NT2/D1 (cell line): Measurements from ENCODE around the gene EIF4A3.
"Not testable (repeated sequence)": the region's sequence is repeated elsewhere in the genome, so short reads cannot be mapped to it uniquely, and the experiment has no call there.

Source experiments
- DNase-seq: peaks from one replicate; pipeline ENCODE4 v3.0.0-alpha.2; 2011; ENCODE audit warnings: low read depth, low spot score
- H3K27me3 ChIP-seq: 2 replicates; pipeline ENCODE4 v1.6.0; 2011; ENCODE audit warnings: mild to moderate bottlenecking; ENCODE audit not compliant: insufficient read length, insufficient read depth
- H3K36me3 ChIP-seq: 2 replicates; pipeline ENCODE4 v1.6.1; 2011; ENCODE audit warnings: mild to moderate bottlenecking, low read length, mixed read lengths; ENCODE audit not compliant: insufficient read depth, insufficient read length
- H3K4me1 ChIP-seq: 2 replicates; pipeline ENCODE4 v1.5.1; 2011; ENCODE audit not compliant: insufficient read depth, insufficient read length
- H3K4me3 ChIP-seq: 2 replicates; pipeline ENCODE4 v1.5.1; 2011; ENCODE audit warnings: low read depth; ENCODE audit not compliant: insufficient read length
- H3K9ac ChIP-seq: 2 replicates; pipeline ENCODE4 v1.6.0; 2011; ENCODE audit warnings: low read depth; ENCODE audit not compliant: insufficient read length
- H3K9me3 ChIP-seq: 2 replicates; pipeline ENCODE4 v1.5.1; 2011; ENCODE audit warnings: mild to moderate bottlenecking, low read length; ENCODE audit not compliant: insufficient read depth
- SUZ12 ChIP-seq: IDR thresholded peaks from 2 replicates; pipeline ENCODE4 v1.6.1; 2011; ENCODE audit not compliant: insufficient read length, insufficient read depth; ENCODE audit errors: extremely low read depth
- YY1 ChIP-seq: IDR thresholded peaks from 2 replicates; pipeline ENCODE4 v1.6.1; 2011; ENCODE audit not compliant: insufficient read length, insufficient read depth
- ZNF274 ChIP-seq: IDR thresholded peaks from 2 replicates; pipeline ENCODE4 v1.6.1; 2011; ENCODE audit warnings: mild to moderate bottlenecking, low read depth, low read length

EIF4A3 gene

GRCh38 chr17:80095844-80096475 lies 51.0 kb downstream of the EIF4A3 start:
- no peaks in the 10 kb centered on the region for H3K36me3 ChIP-seq
- H3K4me1 ChIP-seq = peaks cover 9% of the 10 kb centered on the region
- H3K9ac ChIP-seq = no peak overlapping the region
- no peaks in the 10 kb centered on the region for H3K9me3 ChIP-seq
- no peak overlapping the region for H3K4me3 ChIP-seq
- no peak for DNase-seq
- TF ChIP-seq SUZ12 (no peak), YY1 (no peak), ZNF274 (no peak)
- peaks cover 6% of the 10 kb centered on the region for H3K27me3 ChIP-seq

- Histone ChIP-seq H3K36me3 (no peaks in the 10 kb centered on the region), H3K4me3 (no peak overlapping the region), H3K4me1 (peaks cover 15% of the 10 kb centered on the region), H3K9me3 (no peaks in the 10 kb centered on the region), H3K9ac (peak overlapping the region; percentile 38), H3K27me3 (peaks cover 4% of the 10 kb centered on the region)
- no peak for DNase-seq
- TF ChIP-seq SUZ12 (no peak), YY1 (no peak), ZNF274 (no peak)
Observed at GRCh38 chr17:80095038-80095843, 51.7 kb downstream of the EIF4A3 start.

- Histone ChIP-seq H3K27me3 (no peaks in the 10 kb centered on the region), H3K9ac (no peak overlapping the region), H3K4me1 (peaks cover 13% of the 10 kb centered on the region), H3K4me3 (no peak overlapping the region), H3K36me3 (no peaks in the 10 kb centered on the region), H3K9me3 (no peaks in the 10 kb centered on the region)
- DNase-seq = no peak
- TF ChIP-seq YY1 (no peak), SUZ12 (no peak), ZNF274 (no peak)
Observed at GRCh38 chr17:80092959-80093358, 54.0 kb downstream of the EIF4A3 start.

GRCh38 chr17:80091376-80091775 lies 55.6 kb downstream of the EIF4A3 start:
- no peaks in the 10 kb centered on the region for H3K27me3 ChIP-seq
- H3K36me3 ChIP-seq = no peaks in the 10 kb centered on the region
- H3K9me3 ChIP-seq = no peaks in the 10 kb centered on the region
- no peak overlapping the region for H3K9ac ChIP-seq
- no peak for DNase-seq
- peaks cover 8% of the 10 kb centered on the region for H3K4me1 ChIP-seq
- TF ChIP-seq YY1 = no peak
- TF ChIP-seq SUZ12 = no peak
- TF ChIP-seq ZNF274 = no peak
- no peak overlapping the region for H3K4me3 ChIP-seq

- not testable (repeated sequence) for DNase-seq, H3K36me3 ChIP-seq, H3K9me3 ChIP-seq, H3K4me1 ChIP-seq, H3K4me3 ChIP-seq, H3K9ac ChIP-seq, H3K27me3 ChIP-seq
Observed at GRCh38 chr17:80090164-80090563, 56.8 kb downstream of the EIF4A3 start.

- Histone ChIP-seq H3K4me3 (no peak overlapping the region), H3K9me3 (no peaks in the 10 kb centered on the region), H3K9ac (no peak overlapping the region), H3K27me3 (no peaks in the 10 kb centered on the region), H3K4me1 (peaks cover 8% of the 10 kb centered on the region), H3K36me3 (no peaks in the 10 kb centered on the region)
- TF ChIP-seq SUZ12 (no peak), YY1 (no peak), ZNF274 (no peak)
- no peak for DNase-seq
Observed at GRCh38 chr17:80089762-80090161, 57.2 kb downstream of the EIF4A3 start.

- peaks cover 8% of the 10 kb centered on the region for H3K4me1 ChIP-seq
- H3K27me3 ChIP-seq = no peaks in the 10 kb centered on the region
- no peak for TF ChIP-seq ZNF274
- no peak for TF ChIP-seq YY1
- TF ChIP-seq SUZ12 = no peak
- no peak for DNase-seq
- no peaks in the 10 kb centered on the region for H3K36me3 ChIP-seq
- no peak overlapping the region for H3K4me3 ChIP-seq
- no peak overlapping the region for H3K9ac ChIP-seq
- H3K9me3 ChIP-seq = no peaks in the 10 kb centered on the region
Observed at GRCh38 chr17:80087346-80088265, 59.3 kb downstream of the EIF4A3 start.
